Liver (tissue), 3 donors: ENCODE results near the gene BIRC5.

Source experiments
- CTCF ChIP-seq: fragments of 150-350 bp; IDR thresholded peaks from 2 replicates; pipeline ENCODE4 v1.5.1; 2017; ENCODE audit warnings: improper control_type of control experiment, low read depth, low read length; ENCODE audit not compliant: missing input control
- EGR1 ChIP-seq, 2 donors: IDR thresholded peaks; 2 replicates each; pipeline ENCODE4 v1.6.1; 2016 to 2018; ENCODE audit warnings: antibody characterized with exemption in 2 of 2, low read depth in 2 of 2
- GABPA ChIP-seq, 2 donors: IDR thresholded peaks in 1 of 2; conservative IDR thresholded peaks in 1 of 2; 2 replicates each; pipeline ENCODE4 v1.6.1; 2016; ENCODE audit warnings: antibody characterized with exemption in 2 of 2, mild to moderate bottlenecking in 1 of 2, moderate library complexity in 1 of 2
- HNF4A ChIP-seq, 2 donors: conservative IDR thresholded peaks; 2 replicates each; pipeline ENCODE4 v1.6.1; 2016; ENCODE audit warnings: antibody characterized with exemption in 2 of 2, mild to moderate bottlenecking in 2 of 2
- JUND ChIP-seq, 2 donors: IDR thresholded peaks; 2 replicates each; pipeline ENCODE4 v1.6.1; 2016; ENCODE audit warnings: antibody characterized with exemption in 2 of 2
- RAD21 ChIP-seq, 2 donors: IDR thresholded peaks; 2 replicates each; pipeline ENCODE4 v1.6.1; 2016; ENCODE audit warnings: antibody characterized with exemption in 2 of 2, mild to moderate bottlenecking in 2 of 2
- RXRA ChIP-seq, 2 donors: IDR thresholded peaks; 2 replicates each; pipeline ENCODE4 v1.6.1; 2017 to 2018; ENCODE audit warnings: antibody characterized with exemption in 2 of 2, mild to moderate bottlenecking in 1 of 2
- TAF1 ChIP-seq: conservative IDR thresholded peaks from 2 replicates; pipeline ENCODE4 v1.6.1; 2016; ENCODE audit warnings: antibody characterized with exemption, mild to moderate bottlenecking
- TF ChIP-seq, protein P1 (sequence below): IDR thresholded peaks from 2 replicates; pipeline ENCODE4 v1.6.1; 2016; ENCODE audit warnings: antibody characterized with exemption, mild to moderate bottlenecking
- donor health status: healthy.
- donor health status: healthy.

GRCh38 chr17:78168242-78168902 lies 45.7 kb upstream of the BIRC5 start, which contains the start of gene SYNGR2:
- no peak for TF ChIP-seq HNF4A (conservative IDR thresholded peaks at IDR 0.05)
- no peak for TF ChIP-seq CTCF
- no peak for TF ChIP-seq JUND (IDR thresholded peaks at IDR 0.05)
- TF ChIP-seq TAF1 = no peak
- TF ChIP-seq RAD21 (IDR thresholded peaks at IDR 0.05) = peak in 1 of 2 donors; percentile 6
- TF ChIP-seq EGR1 (IDR thresholded peaks at IDR 0.05; ENCODE audit: low read depth in 2 of 2) = no peak
- TF ChIP-seq GABPA (IDR thresholded peaks at IDR 0.05 in 1 of 2, conservative IDR thresholded peaks at IDR 0.05 in 1 of 2) = no peak
- no peak for TF ChIP-seq RXRA (IDR thresholded peaks at IDR 0.05)
- TF ChIP-seq, protein P1, sequence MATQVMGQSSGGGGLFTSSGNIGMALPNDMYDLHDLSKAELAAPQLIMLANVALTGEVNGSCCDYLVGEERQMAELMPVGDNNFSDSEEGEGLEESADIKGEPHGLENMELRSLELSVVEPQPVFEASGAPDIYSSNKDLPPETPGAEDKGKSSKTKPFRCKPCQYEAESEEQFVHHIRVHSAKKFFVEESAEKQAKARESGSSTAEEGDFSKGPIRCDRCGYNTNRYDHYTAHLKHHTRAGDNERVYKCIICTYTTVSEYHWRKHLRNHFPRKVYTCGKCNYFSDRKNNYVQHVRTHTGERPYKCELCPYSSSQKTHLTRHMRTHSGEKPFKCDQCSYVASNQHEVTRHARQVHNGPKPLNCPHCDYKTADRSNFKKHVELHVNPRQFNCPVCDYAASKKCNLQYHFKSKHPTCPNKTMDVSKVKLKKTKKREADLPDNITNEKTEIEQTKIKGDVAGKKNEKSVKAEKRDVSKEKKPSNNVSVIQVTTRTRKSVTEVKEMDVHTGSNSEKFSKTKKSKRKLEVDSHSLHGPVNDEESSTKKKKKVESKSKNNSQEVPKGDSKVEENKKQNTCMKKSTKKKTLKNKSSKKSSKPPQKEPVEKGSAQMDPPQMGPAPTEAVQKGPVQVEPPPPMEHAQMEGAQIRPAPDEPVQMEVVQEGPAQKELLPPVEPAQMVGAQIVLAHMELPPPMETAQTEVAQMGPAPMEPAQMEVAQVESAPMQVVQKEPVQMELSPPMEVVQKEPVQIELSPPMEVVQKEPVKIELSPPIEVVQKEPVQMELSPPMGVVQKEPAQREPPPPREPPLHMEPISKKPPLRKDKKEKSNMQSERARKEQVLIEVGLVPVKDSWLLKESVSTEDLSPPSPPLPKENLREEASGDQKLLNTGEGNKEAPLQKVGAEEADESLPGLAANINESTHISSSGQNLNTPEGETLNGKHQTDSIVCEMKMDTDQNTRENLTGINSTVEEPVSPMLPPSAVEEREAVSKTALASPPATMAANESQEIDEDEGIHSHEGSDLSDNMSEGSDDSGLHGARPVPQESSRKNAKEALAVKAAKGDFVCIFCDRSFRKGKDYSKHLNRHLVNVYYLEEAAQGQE = no peak
